Testis (tissue), 2 donors: ENCODE results near the gene SMARCC2.

ENCODE experiments used
- CTCF ChIP-seq, 3 experiments: fragments of 450-650 bp in 2 of 3; fragments of 200-600 bp in 1 of 3; sonication (generic) in 1 of 3; IDR thresholded peaks; one replicate each; pipeline ENCODE4 v1.5.1; 2016 to 2019; ENCODE audit warnings: antibody characterized with exemption in 3 of 3, mild to moderate bottlenecking in 2 of 3, moderate library complexity in 1 of 3
- POLR2A ChIP-seq: fragments of 450-650 bp; IDR thresholded peaks from one replicate; pipeline ENCODE4 v1.6.1; 2017; ENCODE audit warnings: antibody characterized with exemption, mild to moderate bottlenecking, moderate library complexity

- TF ChIP-seq CTCF (IDR thresholded peaks at IDR 0.05) = peak; percentile 37 to 60 (median 50)
- TF ChIP-seq POLR2A = no peak
Observed at GRCh38 chr12:56151672-56152131, 37.6 kb downstream of the SMARCC2 start.
